HG03045 (cell line): Measurements from ENCODE around the gene DAPK1.

Experiments used
- ATAC-seq: cut with Tn5 transposase; IDR thresholded peaks from one replicate; pipeline ENCODE4 v1.9.1; 2021; ENCODE audit warnings: mild to moderate bottlenecking, moderate library complexity; ENCODE audit not compliant: unreplicated experiment

DAPK1 gene

DNA sequence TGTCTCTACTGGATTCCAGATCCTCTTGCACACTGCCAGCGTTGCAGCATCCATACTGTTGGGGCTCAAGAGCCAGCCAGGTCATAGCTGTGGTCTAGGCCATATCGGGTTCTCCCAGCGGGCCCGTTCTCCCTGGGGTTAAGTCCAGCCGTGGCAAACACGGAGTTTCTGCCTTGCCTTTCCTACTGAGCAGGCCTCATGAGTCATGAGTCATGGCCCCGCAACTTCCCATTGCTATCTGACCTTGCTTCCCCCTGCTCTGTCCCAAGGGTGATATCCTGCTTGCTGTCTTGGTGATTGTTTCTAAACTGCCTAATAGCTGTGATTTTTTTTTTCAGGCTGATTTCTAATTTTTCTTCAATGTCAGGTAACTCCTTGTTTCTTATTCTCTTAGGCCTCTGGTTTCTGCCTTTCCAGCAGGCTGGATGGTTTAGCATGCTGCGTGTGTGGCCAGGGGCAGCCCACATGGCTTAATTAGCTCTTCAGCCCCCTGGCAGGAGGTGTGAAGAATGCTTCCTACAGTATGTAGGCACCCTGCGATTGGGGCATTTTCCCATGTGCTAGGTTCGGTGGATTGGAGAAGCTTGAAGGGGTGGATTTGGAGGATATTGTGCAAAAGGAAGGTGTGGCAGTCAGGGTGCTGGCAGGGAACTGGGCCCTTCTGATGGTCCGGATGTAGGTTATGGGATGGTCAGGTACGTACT lies 18.7 kb downstream of the DAPK1 start:
- no peak for ATAC-seq

DNA sequence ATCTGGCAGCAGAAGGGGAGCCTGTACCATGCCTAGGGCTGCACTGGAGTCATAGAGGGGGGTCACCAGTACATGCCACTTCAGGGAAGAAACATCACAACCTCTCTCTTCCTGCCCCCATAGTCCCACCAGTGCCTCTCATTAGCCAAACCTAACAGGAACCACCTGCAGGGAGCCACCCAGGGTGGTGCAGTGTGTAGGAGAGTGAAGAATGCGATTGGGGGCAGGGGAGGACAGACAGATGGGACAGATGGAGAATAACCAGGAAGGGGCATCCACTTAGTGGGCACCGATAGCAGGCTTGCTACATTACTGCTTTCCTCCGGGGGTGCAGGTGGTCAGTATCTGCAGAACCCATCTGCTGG lies 19.2 kb downstream of the DAPK1 start:
- ATAC-seq, result no peak

DNA sequence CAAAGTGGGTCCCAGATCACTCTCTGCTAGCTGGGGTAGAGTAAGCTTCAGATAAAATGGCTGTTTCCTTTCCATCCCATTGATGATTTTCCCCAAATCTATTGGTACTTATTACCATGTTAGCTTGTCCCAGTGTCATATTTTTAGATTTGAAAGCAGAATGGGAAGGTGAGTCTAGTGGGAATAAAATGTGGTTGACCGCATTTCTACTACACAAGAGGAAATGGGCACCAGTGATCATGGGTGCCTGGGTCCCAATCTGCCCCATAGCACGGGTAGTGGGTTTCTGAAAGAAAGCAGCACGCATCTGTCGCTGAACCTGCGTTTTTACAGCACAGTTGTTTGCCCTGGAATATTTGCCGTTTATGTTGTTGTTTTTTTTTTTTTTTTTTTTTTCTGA lies 20.1 kb downstream of the DAPK1 start:
- no peak for ATAC-seq

DNA sequence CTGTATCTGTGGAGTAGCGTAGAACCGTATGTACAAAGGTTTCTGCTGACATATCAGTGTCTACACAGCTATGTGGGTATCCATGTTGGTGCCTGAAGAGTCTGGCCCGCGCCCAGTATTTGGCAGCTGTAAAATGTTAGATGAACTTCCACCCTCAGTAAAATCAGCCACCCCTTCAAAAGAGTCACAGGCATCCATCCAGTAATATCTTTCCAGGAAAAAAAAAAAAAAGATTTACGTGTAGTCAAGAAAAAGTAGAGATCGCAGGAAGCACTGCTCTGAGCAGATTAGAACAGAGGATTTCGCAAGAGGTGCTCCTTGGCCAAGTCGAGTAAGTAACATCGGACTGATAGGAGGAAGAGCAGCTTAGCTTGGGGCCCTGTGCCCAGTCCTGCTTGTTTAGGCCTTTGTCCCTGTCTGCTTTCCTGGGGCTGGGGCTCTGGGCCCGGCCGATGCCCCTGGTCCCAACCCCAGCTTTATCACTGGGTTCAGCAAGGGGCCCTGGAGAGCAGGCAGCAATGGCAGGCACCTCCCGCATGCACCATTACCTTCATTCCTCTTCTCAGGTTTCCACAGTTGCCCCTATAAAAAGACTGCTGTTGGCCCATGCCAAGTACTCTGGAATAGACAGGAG lies 21.2 kb downstream of the DAPK1 start:
- ATAC-seq, result no peak

DNA sequence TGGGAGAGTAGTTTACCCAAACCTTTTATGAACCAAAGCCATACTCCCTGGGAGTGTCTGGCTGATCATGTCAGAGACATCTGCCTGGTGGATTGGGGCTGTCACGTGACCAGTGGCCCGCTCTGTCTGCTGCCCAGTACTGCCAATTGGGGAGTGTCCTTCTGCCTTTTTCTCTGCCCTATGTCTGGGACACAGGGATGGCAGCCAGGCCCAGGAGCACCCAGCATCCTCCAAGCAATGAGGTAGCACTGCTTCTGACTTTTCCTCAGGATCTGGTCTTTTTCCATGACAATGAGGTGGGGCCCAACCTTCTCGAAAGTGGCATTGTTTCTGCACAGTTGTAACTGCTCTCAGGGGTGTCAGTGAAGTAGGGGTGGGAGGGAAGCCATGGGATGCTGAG lies 21.8 kb downstream of the DAPK1 start:
- ATAC-seq, result no peak

DNA sequence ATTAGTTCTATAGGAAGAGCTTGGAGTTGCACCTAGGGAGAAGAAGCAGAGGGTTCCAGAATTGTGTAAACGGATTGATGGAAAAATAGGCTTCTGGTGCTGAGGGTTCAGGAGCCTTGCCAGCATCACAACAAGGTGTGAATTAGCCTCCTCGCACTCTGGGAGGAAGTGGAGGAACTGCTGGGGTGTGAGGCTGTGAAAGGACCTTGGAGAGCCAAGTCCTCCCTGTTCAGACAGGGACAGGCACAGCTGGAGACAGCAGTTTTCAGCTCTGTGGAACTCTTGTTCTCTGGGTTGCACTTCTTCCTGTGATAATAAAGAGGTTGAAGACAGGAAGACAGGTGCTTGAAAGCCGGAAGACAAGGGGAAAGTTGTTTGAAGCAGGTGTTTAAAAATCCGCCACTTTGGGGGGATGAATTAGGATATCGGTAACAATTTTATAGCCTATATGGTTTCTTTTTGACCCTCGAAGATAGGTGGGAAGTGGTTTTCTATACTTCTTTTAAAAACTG lies 22.6 kb downstream of the DAPK1 start:
- ATAC-seq, result no peak

DNA sequence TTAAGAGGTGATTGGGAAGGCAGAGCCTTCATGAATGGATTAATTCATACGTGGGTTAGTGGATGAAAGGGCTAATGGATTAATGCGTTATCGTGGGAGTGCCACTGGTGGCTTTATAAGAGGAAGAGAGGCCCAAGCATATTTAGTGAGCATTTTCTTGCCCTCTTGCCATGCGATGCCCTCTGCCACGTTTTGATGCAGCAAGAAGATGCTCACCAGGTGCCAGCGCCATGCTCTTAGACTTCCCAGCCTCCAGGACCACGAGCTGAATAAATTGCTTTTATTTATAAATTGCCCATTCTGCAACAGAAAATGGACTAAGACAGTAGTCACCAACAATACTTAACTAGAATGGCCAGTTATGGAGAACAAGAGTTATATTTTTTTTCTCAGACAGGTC lies 24.2 kb downstream of the DAPK1 start:
- ATAC-seq, result no peak

DNA sequence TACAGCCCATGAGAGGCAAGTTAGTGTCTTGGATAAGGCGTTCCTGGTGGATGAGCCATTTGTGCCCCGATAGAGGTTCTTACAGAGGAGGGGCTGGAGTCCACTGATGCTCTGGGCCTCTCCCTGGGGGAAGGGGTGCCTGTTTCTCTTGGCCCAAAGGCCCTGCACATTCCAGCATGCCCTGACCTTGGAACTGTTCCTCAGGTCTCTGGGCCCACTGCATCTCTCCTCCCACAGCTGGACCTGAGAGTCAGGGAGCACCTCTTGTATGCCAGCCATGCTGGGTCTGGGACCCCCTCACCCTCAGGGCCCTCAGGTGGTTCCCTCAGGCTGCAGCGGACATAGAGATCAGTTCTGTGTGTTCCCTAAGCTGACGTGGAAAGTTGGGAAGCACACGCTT lies 26.4 kb downstream of the DAPK1 start:
- ATAC-seq, result no peak

DNA sequence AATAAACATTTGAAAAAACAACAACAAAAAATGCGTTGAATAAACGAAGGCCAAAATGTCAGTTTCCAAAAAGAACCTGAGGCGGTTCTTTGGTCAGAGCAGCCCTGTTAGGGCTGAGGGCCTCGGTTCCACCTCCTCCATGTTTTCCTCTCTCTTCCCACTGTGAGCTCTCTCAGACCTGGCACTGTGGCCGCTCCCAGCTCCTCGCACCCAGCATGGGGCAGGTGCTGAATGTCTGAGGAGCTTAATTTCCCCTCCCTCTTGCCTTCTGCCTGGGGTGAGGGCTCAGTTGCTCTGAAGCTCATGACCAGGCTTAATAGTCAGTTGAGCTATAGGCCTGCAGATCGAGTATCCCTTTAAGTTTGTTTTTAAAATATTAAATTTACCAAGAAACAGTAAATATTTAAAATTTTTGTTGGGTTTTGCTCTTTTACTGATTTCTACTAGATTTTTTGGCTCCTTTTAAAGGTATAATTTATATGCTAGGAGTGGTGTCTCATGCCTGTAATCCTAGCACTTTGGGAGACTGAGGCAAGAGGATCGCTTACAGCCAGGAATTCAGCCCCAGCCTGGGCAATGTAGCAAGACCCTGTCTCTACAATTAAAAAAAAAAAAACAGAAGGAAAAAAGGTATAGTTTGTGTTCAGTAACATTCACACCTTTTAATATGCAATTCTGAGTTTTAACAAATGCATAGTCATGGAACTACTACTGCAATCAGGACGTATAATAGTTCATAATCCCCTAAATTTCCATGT lies 28.1 kb downstream of the DAPK1 start:
- ATAC-seq, result no peak

DNA sequence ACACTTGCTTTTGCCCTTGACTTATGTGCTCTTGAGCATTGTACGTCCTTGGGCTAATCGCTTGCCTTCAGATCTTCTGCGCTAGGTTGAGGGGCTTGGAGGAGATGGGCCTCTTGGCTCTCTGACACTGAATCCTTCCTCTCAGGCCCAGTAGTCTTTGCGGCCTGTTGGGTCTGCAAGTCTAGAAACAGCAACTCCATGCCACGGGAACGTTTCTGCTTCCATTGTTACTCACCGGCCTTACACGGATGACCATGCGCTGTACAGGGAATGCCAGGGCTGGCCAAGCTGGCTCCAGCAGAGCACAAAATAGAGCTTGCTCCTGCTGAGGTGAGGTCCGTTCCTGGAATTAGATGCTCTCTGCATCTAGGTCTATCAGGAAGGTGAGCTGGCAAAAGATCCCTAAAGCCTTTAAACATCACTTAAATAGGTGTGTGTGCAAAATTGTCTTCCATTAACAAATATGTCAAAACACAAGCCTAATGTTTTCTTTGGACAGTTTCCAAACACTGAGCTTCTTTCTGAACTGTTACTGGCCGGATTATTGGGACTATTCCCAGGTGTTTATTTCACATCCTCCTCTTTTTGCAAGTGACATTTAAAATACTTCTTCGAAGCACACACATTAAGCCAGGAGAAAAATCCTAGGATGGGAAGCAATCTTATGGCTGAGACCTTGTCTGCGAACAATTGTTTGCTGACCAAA lies 29.7 kb downstream of the DAPK1 start:
- ATAC-seq, result no peak

DNA sequence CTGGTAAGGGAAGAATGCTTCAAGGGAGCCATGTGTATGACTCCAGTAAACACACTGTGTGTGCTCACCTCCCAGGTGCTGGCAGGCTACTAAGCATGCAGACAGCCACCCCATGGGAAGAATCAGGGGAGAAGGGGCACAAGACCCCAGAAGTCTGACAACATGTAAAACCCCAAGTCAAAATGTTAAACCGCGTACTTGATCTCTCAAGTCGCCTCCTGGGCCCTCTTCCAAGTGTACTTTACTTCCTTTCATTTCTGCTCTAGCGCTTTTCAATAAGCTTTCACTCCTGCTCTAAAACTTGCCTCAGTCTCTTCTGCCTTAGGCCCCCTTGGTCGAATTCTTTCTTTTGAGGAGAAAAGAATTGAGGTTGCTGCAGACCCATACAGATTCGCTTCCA lies 31.3 kb downstream of the DAPK1 start:
- no peak for ATAC-seq

DNA sequence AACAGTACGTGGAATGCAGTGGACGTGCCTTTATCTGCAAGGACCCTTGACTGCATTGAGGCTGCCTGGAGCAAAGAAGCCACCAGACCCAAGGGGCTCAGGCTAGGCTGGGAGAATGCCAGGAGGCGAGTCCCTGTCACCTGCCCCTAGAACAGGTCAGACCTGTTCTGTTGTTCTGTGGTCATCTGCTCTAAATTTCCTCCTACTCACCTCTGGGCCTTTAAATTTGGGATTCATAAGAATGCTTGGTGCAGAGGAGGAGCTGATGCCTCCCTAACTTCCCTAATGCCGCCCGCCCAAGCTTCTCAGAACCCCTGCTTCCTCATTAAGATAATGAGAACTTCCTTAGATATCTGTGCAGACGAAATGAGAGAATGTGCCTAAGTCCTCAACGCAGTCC lies 32.0 kb downstream of the DAPK1 start:
- no peak for ATAC-seq

DNA sequence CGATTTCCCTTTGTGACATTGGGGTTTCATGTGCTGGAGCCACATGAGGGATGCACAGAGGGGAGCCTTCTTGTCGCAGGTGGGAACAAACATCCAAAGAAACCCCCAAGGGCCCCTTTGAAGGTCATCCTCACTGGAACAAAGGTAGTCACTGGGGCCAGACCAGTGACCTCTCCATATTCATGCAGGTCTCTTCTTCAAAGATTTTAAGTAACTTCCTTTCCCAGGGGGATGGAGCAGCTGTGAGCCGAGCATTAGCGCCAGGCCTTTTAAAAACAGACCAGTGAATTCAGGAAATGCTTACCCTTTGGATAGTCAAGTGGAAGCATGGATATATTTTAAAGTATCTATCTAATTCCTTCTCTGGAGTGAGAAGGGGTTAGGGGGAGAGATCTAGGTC lies 33.0 kb downstream of the DAPK1 start:
- no peak for ATAC-seq

DNA sequence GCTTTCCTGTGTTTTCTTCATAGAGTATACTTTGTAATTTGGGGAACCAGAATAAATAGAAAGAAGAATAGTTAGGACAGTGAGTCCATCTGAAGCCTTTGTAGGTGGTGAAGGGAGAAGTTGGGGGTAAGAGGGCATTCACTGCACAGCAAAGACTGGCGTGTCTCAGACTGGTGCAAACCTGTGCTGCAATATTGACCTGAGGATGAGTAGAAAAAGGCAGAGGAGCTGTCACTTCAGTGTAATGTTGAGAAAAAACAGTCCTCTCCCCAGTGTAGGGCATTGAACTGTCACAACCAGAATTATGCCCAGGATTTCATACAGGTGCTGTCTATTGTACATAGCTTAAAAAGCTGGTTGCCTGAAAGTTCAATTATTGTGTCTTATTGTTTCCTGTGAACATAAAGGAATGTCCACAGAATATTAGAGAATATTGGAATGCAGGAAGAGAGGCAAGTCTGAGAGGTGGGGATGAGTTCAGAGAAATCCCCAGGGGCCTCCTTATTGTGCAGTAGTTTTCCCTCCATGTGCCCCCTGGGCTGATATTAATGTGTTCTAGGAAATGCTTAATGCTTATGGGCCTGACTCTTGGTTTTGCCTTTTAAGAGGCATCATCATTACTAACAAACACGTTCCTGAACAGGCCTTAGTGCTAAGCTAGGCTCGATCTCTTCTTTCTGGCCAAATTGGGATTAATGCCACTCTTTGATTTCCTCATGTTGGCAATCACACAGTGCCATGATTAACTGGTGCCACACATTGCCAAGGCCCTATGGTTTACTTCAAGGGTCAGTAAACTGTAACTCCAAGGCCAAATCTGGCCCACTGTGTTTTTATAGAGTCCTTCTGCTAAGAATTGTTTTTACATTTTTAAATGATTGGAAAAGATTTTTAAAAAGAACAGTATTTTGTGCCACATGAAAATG lies 34.0 kb downstream of the DAPK1 start:
- no peak for ATAC-seq

DNA sequence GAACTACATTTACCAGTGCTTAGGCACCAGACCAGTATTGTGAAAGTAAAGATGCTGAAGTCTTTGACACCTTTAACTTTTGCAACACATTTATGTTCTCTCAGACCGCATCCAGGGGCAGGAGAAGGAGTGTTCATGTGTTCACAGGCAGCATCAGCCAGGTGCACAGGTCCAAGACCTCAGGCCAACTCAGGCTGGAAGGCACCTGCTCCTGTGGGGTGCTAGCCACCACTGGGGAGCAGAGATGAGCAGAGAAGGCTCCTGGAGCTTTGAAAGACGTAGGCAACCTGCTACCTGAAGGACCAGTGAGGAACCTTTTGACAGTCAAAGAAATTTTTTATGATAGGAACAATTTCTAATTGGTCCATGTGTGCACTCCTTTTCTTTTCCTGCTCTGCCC lies 35.6 kb downstream of the DAPK1 start:
- no peak for ATAC-seq

DNA sequence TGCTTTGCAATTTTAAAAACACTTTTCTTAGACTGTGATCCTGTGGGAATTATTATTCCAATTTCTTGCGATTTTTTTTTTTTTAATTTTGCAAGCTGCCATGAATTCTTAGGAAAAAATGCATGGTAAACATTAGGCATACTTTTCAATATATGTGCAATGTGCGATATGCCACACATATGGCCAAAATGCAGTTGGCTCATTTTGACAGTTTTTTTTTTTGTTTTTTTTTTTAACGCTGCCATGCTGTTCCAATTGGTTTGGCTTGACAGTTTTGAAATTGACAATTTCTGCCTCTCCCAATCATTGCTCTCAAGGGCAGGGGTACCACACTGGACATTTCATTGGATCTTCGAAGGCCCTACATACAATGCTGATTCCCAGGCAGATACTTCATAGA lies 36.4 kb downstream of the DAPK1 start:
- no peak for ATAC-seq

DNA sequence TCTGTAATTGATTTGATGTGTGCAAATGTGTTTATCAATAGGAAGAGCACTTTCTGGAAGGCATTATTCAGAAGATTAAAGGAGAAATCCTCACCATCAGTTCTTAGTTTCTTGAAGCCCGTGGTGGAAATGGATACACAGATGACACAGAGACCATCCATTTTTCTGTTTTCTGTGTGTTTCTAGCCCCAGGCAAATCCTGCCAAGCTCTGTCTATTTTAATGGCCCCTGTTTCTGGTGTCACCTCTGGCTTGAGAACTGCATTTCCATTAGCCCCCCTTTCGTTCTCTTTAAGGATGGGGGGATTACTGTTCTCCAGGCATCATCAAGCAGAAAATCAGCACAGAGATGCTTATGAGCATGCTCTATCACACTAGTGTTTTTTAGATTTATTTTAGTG lies 37.3 kb downstream of the DAPK1 start:
- ATAC-seq, result no peak

DNA sequence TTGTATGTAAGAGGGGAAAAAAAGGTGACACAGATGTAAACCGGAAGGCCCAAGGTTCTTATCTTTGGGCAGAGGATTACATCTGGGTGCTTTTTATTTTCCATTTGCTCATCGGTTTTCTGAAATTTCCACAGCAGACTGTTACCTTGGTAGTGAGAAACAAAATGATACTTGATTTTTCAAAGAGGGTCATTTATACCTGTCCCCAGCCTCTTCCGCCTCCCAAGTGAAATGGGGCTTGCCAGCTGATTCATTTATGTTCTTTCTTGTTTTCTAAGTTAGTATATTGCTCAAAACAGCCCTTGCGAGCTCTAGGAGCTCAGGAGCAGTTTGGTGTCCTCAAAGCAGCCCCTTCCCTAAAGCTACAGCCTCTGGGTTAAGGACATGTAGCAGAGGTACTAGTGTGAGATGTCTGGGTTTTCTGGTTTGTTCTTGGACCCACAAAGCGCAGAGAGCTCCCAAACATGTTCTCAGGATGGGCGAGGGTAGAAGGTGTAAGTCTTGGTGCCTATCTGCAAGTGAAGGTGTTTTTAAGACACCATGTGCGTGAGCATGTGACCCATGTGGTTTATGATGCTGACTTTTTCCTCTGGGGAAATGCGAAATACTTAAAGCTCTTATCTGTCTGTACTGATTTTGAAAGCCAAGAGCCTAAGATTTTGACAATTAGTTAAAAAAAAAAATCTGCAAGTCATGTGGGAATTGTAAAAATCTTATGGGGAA lies 38.3 kb downstream of the DAPK1 start:
- ATAC-seq, result peak; percentile 83

DNA sequence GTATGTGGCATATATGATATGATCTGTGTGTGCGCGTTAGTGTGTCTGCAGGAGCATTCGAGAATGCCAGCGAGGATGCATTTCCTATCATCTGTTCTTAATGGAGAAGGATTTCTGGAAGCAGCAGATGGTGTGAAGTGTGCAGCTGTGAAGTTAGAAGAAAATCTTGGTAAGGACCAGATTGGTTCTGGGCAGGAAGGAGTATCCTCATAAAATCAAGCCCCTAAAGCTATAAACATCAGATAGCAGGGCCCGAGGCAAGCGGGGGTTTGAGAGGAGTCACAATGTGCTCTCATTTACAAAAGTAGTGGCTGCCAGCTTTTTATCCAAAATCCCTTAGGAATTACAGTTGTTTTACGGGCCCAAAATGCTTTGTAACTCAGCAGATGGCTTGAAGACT lies 40.0 kb downstream of the DAPK1 start:
- ATAC-seq, result no peak
